SU-DHL-6 (cell line): Measurements from ENCODE around the gene PDE6G.

Experiments
- H2AFZ ChIP-seq: fragments of 200-600 bp; sonication (generic); 2 replicates; pipeline ENCODE4 v1.6.1; 2014; ENCODE audit warnings: low read depth, mild to moderate bottlenecking, moderate library complexity, mixed read lengths, antibody characterized with exemption, low read length; ENCODE audit not compliant: severe bottlenecking
- H3F3A ChIP-seq: fragments of 200-600 bp; shearing (Covaris generic); 2 replicates; pipeline ENCODE4 v1.6.0; 2016; ENCODE audit warnings: antibody characterized with exemption, mild to moderate bottlenecking; ENCODE audit not compliant: insufficient read depth
- H3K27ac ChIP-seq: fragments of 200-600 bp; sonication (generic); 2 replicates; pipeline ENCODE4 v1.5.1; 2016; ENCODE audit warnings: low read depth, mild to moderate bottlenecking, low read length, moderate library complexity, mixed read lengths
- H3K27me3 ChIP-seq: fragments of 200-600 bp; sonication (generic), shearing (Covaris generic); 2 replicates; pipeline ENCODE4 v1.6.0; 2014; ENCODE audit warnings: mild to moderate bottlenecking, low read length
- H3K36me3 ChIP-seq: fragments of 200-600 bp; sonication (generic); 2 replicates; pipeline ENCODE4 v1.6.1; 2014; ENCODE audit warnings: mild to moderate bottlenecking, low read length, mixed read lengths
- H3K4me2 ChIP-seq: fragments of 300-600, 200-600 bp; shearing (Covaris generic), sonication (generic); 2 replicates; pipeline ENCODE4 v1.6.0; 2014; ENCODE audit warnings: low read length, low read depth, mild to moderate bottlenecking; ENCODE audit not compliant: poor library complexity, severe bottlenecking
- H3K4me3 ChIP-seq: fragments of 200-600 bp; sonication (generic); 2 replicates; pipeline ENCODE4 v1.5.1; 2014; ENCODE audit warnings: antibody characterized with exemption, low read length, mild to moderate bottlenecking, mixed read lengths; ENCODE audit not compliant: insufficient read depth, poor library complexity, severe bottlenecking
- H3K79me2 ChIP-seq: fragments of 200-600 bp; sonication (generic); 2 replicates; pipeline ENCODE4 v1.6.1; 2014; ENCODE audit warnings: mild to moderate bottlenecking, low read length, moderate library complexity; ENCODE audit not compliant: insufficient read depth
- H3K9ac ChIP-seq: fragments of 200-600 bp; sonication (generic); 2 replicates; pipeline ENCODE4 v1.7.0; 2014; ENCODE audit warnings: mild to moderate bottlenecking, low read length
- H3K9me2 ChIP-seq: fragments of 200-600 bp; sonication (generic); replicated peaks from 2 replicates; pipeline ENCODE4 v1.6.1; 2014; ENCODE audit warnings: low read length; ENCODE audit not compliant: insufficient read depth
- H3K9me3 ChIP-seq: fragments of 200-600 bp; sonication (generic); 2 replicates; pipeline ENCODE4 v1.6.1; 2014; ENCODE audit warnings: low read length, mixed read lengths; ENCODE audit not compliant: insufficient read depth
- H4K20me1 ChIP-seq: fragments of 200-600 bp; sonication (generic); 2 replicates; pipeline ENCODE4 v1.6.1; 2014; ENCODE audit warnings: low read depth, mild to moderate bottlenecking, antibody characterized with exemption, low read length, moderate library complexity, mixed read lengths
- EZH2phosphoT487 ChIP-seq: fragments of 200-600 bp; sonication (generic), shearing (Covaris generic); conservative IDR thresholded peaks from 2 replicates; pipeline ENCODE4 v1.6.1; 2018; ENCODE audit warnings: mild to moderate bottlenecking, antibody characterized with exemption, low read length, moderate library complexity, mixed read lengths
- TF ChIP-seq, protein P1 (sequence below): fragments of 200-600 bp; sonication (generic); IDR thresholded peaks from one replicate; pipeline ENCODE4 v1.5.1; 2017; ENCODE audit warnings: antibody characterized with exemption, mild to moderate bottlenecking, low read length, moderate library complexity; ENCODE audit not compliant: insufficient read depth, poor library complexity, severe bottlenecking

PDE6G gene

DNA sequence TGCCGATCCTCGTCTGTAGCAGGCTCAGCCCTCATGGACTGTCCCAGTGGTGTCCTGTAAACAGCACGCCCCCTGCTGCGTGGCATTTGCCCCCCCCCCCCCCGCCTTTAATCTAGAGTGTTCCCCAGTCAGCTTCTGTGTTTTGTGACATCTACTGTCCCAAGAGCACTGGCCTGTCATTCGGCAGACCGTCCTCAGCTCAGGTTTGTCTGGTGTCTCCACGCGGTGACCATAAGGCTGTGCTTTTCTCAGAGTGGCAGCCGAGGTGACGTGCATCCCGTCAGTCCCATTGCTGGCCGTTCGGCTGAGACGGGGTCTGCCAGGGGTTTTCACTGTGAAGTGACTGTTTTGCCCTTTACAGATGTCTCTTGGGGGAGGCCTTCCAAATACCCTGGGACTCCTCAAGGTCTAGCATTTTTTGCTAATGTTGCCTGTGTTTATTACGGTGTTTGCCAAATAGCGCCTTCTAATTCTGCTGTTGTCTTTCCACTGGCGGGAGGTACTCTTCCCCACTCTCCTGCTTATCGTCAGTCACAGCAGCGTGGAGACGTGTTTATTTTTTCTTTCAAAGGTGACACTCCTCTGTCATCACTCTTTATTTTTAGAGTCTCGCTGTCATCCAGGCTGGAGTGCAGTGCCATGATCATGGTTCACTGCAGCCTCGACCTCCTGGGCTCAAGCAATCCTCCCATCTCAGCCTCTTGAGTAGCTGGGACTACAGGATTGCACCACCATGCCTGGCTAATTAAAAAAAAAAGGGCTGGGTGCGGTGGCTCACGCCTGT lies 41.1 kb upstream of the PDE6G start:
- TF ChIP-seq, protein P1, sequence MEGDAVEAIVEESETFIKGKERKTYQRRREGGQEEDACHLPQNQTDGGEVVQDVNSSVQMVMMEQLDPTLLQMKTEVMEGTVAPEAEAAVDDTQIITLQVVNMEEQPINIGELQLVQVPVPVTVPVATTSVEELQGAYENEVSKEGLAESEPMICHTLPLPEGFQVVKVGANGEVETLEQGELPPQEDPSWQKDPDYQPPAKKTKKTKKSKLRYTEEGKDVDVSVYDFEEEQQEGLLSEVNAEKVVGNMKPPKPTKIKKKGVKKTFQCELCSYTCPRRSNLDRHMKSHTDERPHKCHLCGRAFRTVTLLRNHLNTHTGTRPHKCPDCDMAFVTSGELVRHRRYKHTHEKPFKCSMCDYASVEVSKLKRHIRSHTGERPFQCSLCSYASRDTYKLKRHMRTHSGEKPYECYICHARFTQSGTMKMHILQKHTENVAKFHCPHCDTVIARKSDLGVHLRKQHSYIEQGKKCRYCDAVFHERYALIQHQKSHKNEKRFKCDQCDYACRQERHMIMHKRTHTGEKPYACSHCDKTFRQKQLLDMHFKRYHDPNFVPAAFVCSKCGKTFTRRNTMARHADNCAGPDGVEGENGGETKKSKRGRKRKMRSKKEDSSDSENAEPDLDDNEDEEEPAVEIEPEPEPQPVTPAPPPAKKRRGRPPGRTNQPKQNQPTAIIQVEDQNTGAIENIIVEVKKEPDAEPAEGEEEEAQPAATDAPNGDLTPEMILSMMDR: no peak
- TF ChIP-seq EZH2phosphoT487: no peak
- Histone ChIP-seq H3K9me2 (no peaks in the 10 kb centered on the region), H2AFZ (no peak overlapping the region), H3K9ac (no peak overlapping the region), H3K36me3 (peaks cover 2% of the 10 kb centered on the region; the same call in 1 of the 2 replicates), H3K9me3 (no peaks in the 10 kb centered on the region), H3K27ac (no peak overlapping the region), H3K4me2 (no peak overlapping the region), H3F3A (peaks cover 17% of the 10 kb centered on the region; the same call in 1 of the 2 replicates), H3K4me3 (no peak overlapping the region), H3K27me3 (no peaks in the 10 kb centered on the region), H4K20me1 (no peaks in the 10 kb centered on the region), H3K79me2 (peaks cover 27% of the 10 kb centered on the region)

DNA sequence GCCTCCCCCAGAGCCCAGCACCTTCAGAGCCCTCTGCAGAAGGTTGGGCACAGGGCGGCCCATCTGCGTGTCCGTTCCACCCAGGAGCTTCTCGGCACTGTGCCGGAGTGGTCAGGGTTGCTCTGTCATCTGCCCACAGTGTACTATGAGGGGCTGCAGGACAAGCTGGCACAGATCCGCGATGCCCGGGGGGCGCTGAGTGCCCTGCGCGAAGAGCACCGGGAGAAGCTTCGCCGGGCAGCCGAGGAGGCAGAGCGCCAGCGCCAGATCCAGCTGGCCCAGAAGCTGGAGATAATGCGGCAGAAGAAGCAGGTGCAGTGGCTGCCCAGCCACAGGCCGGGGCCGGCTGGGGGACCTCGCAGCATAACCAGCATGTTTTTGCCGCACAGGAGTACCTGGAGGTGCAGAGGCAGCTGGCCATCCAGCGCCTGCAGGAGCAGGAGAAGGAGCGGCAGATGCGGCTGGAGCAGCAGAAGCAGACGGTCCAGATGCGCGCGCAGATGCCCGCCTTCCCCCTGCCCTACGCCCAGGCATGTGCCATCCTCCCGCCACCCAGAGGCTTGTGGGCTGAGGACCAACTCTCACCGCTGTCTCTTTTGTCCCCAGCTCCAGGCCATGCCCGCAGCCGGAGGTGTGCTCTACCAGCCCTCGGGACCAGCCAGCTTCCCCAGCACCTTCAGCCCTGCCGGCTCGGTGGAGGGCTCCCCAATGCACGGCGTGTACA lies 40.0 kb upstream of the PDE6G start:
- H3F3A ChIP-seq: 0 out of 2 replicates have a peak, but pooled peaks cover 12% of the 10 kb centered on the region
- no peaks in the 10 kb centered on the region for H3K9me3 ChIP-seq
- no peaks in the 10 kb centered on the region for H3K27me3 ChIP-seq
- H3K36me3 ChIP-seq: peaks cover 2% of the 10 kb centered on the region; the same call in 1 of the 2 replicates
- H3K9ac ChIP-seq: no peak overlapping the region
- no peak for TF ChIP-seq EZH2phosphoT487
- TF ChIP-seq, protein P1: no peak
- no peaks in the 10 kb centered on the region for H4K20me1 ChIP-seq
- H3K4me2 ChIP-seq: no peak overlapping the region
- no peak overlapping the region for H3K27ac ChIP-seq
- H2AFZ ChIP-seq: no peak overlapping the region
- H3K4me3 ChIP-seq: no peak overlapping the region
- no peaks in the 10 kb centered on the region for H3K9me2 ChIP-seq
- H3K79me2 ChIP-seq: peaks cover 17% of the 10 kb centered on the region

DNA sequence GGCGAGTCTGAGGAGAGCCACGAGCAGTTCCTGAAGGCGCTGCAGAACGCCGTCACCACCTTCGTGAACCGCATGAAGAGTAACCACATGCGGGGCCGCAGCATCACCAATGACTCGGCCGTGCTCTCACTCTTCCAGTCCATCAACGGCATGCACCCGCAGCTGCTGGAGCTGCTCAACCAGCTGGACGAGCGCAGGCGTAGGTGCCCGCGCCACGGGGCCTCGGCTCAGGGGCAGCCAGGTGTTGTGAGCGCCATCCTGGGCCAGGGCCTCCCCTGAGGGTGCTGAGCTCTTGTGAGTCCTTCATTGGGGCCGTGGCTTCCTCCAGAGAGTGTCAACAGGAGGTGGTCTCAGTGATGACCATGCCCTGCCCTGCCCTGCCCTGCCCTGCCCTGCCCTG lies 39.5 kb upstream of the PDE6G start:
- Histone ChIP-seq H3K36me3 (peaks cover 2% of the 10 kb centered on the region; the same call in 1 of the 2 replicates), H3K9me3 (no peaks in the 10 kb centered on the region), H3K9ac (no peak overlapping the region), H3K9me2 (no peaks in the 10 kb centered on the region), H3F3A (0 out of 2 replicates have a peak, but pooled peaks cover 12% of the 10 kb centered on the region), H3K27me3 (no peaks in the 10 kb centered on the region), H2AFZ (no peak overlapping the region), H3K27ac (no peak overlapping the region), H3K4me2 (no peak overlapping the region), H4K20me1 (no peaks in the 10 kb centered on the region), H3K79me2 (peaks cover 11% of the 10 kb centered on the region), H3K4me3 (no peak overlapping the region)
- TF ChIP-seq, protein P1: no peak
- no peak for TF ChIP-seq EZH2phosphoT487
